HG03103 (cell line): Measurements from ENCODE around the gene OCRL.
A peak's percentile ranks its signal among the peaks of the same experiment; 100 is the strongest.
"Not testable (repeated sequence)": the region's sequence is repeated elsewhere in the genome, so short reads cannot be mapped to it uniquely, and the experiment has no call there.

Source experiments
- ATAC-seq: cut with Tn5 transposase; IDR thresholded peaks from one replicate; pipeline ENCODE4 v1.9.1; 2021; ENCODE audit warnings: low read depth; ENCODE audit not compliant: unreplicated experiment

Gene OCRL

GRCh38 chrX:129534816-129535578 lies 5.1 kb upstream of the OCRL start:
- ATAC-seq, result no peak

- ATAC-seq, result peak; percentile 22
Measured at GRCh38 chrX:129540722-129541184, 694 bp downstream of the OCRL start.

GRCh38 chrX:129544780-129545179 lies 4.7 kb downstream of the OCRL start:
- no peak for ATAC-seq

- no peak for ATAC-seq
Measured at GRCh38 chrX:129545408-129545807, 5.3 kb downstream of the OCRL start.

- ATAC-seq, result no peak
Measured at GRCh38 chrX:129549124-129549523, 9.1 kb downstream of the OCRL start.

GRCh38 chrX:129553619-129554288 lies 13.7 kb downstream of the OCRL start:
- peak; percentile 95 for ATAC-seq

GRCh38 chrX:129554816-129555215 lies 14.8 kb downstream of the OCRL start:
- not testable (repeated sequence) for ATAC-seq

GRCh38 chrX:129556806-129557315 lies 16.8 kb downstream of the OCRL start:
- ATAC-seq, result no peak

- no peak for ATAC-seq
Measured at GRCh38 chrX:129557844-129558480, 17.9 kb downstream of the OCRL start.

GRCh38 chrX:129559783-129560182 lies 19.7 kb downstream of the OCRL start:
- ATAC-seq, result no peak

- ATAC-seq, result no peak
Measured at GRCh38 chrX:129561453-129561852, 21.4 kb downstream of the OCRL start.

- ATAC-seq, result not testable (repeated sequence)
Measured at GRCh38 chrX:129564345-129564744, 24.3 kb downstream of the OCRL start.

- ATAC-seq, result no peak
Measured at GRCh38 chrX:129565046-129565650, 25.1 kb downstream of the OCRL start.

GRCh38 chrX:129566073-129566472 lies 26.0 kb downstream of the OCRL start:
- no peak for ATAC-seq

GRCh38 chrX:129568349-129568748 lies 28.3 kb downstream of the OCRL start:
- ATAC-seq, result no peak

GRCh38 chrX:129572422-129572821 lies 32.4 kb downstream of the OCRL start:
- ATAC-seq, result no peak

GRCh38 chrX:129573652-129574051 lies 33.6 kb downstream of the OCRL start:
- not testable (repeated sequence) for ATAC-seq

- no peak for ATAC-seq
Measured at GRCh38 chrX:129574214-129574613, 34.2 kb downstream of the OCRL start.

- no peak for ATAC-seq
Measured at GRCh38 chrX:129576539-129576938, 36.5 kb downstream of the OCRL start.

- no peak for ATAC-seq
Measured at GRCh38 chrX:129577473-129577872, 37.4 kb downstream of the OCRL start.

GRCh38 chrX:129577877-129578276 lies 37.8 kb downstream of the OCRL start:
- ATAC-seq, result no peak
